GM19468 (cell line): ENCODE results near the gene PLA2G4D.

Experiments
- ATAC-seq: cut with Tn5 transposase; IDR thresholded peaks from one replicate; pipeline ENCODE4 v1.9.1; 2021; ENCODE audit warnings: mild to moderate bottlenecking, moderate library complexity, moderate number of reproducible peaks; ENCODE audit not compliant: unreplicated experiment; ENCODE audit errors: extremely low read depth

Gene PLA2G4D

DNA sequence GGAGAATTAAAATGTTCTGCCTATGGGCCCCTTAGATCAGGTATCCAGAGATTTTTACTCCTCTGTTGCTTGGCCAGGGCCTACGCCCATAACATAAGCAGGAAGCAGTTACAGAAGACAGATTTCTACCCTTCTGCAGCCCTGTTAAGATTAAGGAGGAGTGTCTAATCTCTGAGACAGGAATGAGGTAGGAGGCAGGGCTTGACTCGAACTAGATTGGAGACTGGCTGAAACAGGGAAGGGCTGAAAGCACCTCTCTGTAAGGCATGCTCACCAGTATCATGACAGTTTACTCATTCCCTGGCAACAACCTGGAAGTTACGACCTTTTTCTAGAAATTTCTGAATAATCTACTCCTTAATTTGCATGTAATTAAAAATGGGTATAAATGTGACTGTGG is 16.7 kb downstream of the PLA2G4D start:
- ATAC-seq: no peak

- ATAC-seq: no peak
These were observed 20.9 kb downstream of the PLA2G4D start for GRCh38 chr15:42073418-42073817.

GRCh38 chr15:42072141-42072685 is 22.1 kb downstream of the PLA2G4D start:
- ATAC-seq: no peak

DNA sequence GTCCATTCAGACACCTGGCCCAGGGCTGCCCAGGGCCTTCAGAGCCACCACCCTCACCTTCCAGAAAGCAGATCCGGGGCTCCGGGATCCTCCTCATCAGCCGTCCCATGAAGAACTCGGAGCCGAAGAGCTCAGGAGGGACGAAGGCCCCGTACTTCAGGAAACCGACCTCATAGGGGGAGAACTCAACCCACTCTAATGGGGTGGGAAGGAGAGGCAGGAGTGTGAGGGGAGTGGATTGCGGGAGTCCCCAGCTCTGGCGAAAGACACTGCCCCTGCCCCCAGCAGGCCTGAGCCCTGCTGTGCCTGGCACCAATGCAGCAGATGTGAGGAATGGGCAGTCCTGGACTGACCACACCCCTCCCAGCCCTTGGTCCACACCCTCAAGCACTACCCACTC is 22.6 kb downstream of the PLA2G4D start:
- no peak for ATAC-seq

DNA sequence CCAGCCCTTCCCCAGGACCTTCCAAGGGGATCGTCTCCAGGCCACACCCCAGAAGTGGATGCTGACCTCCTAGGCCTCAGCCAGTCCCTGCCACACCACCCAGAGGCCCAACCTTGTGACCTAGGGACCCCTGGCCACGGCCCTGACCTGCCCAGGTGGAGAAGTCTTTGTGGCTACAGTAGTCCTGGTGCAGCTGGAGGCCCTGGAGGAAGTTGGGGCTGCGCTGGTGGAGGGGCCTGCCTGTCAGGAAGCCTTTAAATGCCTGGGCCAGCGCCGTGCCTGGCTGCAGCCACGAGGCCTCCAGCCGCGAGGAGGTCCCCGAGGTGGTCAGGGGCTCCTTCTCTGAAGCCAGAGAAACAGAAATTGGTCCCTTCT is 23.4 kb downstream of the PLA2G4D start:
- ATAC-seq: no peak

DNA sequence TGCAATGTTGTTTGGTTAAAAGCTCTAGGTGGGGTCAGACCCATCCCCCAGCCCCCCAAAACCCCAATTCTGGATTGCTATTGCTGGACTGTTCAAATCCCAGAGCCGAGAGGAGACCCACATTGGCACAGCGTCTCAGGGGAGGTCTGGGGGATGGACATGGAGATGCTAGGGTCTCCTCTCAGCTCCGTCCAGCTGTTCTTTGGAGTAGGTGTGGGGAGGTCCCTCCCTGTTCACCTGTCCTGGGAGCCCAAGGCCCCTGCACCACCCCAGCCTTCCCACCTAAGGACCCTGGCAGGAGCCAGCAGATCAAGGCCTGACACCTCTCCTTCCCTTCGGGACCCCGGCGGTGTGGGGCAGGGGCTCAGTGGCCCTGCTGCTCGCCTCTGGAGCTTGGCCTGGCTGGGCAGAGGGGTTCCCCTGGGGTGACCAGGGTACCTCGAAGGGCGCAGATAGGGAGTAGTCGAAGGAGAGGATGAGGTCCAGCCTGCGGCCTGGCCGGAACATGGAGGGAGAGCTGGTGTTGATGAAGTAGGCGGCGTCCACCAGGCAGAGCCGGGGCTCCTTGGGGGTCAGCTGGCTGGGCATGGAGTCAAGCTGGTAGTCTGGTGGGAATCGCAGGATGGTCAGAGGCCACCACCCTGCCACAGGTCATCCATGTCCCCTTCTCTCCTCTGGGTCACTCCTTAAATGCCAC is 23.9 kb downstream of the PLA2G4D start:
- ATAC-seq: no peak

- ATAC-seq: no peak
These were observed 24.7 kb downstream of the PLA2G4D start for GRCh38 chr15:42069496-42070278.

- no peak for ATAC-seq
These were observed 25.3 kb downstream of the PLA2G4D start for GRCh38 chr15:42069025-42069424.

DNA sequence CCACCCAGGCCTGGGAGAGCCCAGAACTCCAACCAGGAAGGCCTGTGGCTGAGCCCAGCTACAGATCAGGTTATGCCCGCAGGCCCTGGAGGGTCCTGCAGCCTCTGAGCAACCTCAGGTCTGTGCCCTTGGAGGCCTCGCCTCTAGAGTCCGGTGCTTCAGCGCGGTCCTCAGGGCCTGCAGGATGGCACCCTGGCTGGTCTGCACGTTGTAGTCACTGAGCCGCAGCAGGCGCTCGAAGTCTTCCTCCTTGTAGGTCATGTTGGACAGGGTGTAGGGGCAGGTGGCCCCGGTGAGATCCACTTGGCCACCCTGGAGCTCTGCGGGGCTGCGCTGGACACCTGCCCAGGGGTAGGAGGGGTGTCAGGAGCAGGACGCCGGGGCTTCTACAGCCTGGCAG is 25.8 kb downstream of the PLA2G4D start:
- no peak for ATAC-seq

- ATAC-seq: no peak
These were observed 27.5 kb downstream of the PLA2G4D start for GRCh38 chr15:42066764-42067415.

GRCh38 chr15:42065468-42065867 is 28.9 kb downstream of the PLA2G4D start:
- no peak for ATAC-seq

- ATAC-seq: no peak
These were observed 29.3 kb downstream of the PLA2G4D start for GRCh38 chr15:42065033-42065432.

- no peak for ATAC-seq
These were observed 30.1 kb downstream of the PLA2G4D start for GRCh38 chr15:42064271-42064670.

DNA sequence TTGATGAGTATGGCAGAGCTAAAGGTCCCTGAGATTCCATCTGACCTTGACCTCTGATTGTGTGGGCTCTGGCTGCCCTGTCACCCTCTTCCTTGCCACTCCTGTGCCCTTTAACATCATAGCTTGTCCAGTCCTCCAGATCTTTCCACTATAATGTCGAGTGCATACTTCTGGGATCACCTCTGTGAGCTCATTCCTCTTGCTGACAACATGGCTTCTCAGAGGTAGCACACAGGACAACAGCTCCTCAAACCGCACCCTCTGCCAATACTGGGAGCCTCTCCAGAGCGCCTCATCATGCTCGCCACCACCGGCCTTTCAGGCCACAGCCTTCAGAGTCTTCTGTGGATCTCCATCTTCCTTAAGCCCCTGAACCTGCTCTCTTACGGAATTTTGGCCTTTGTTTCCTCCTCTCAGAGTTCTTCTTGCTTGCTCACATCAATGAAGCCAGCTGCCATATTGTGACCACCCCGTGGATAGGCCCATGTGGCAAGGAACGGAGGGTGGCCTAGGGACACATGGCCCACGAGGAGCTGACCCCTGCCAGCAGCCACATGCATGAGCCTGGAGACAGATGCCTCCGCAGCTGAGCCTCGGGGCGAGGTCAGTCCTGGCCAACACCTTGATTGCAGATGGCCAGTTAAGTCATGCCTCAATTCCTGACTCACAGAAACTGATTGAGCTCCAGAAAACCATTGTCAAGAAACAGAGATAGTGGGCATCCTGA is 31.1 kb downstream of the PLA2G4D start:
- ATAC-seq: no peak

- ATAC-seq: no peak
These were observed 32.0 kb downstream of the PLA2G4D start for GRCh38 chr15:42062284-42062806.

GRCh38 chr15:42060797-42061196 is 33.6 kb downstream of the PLA2G4D start:
- no peak for ATAC-seq

DNA sequence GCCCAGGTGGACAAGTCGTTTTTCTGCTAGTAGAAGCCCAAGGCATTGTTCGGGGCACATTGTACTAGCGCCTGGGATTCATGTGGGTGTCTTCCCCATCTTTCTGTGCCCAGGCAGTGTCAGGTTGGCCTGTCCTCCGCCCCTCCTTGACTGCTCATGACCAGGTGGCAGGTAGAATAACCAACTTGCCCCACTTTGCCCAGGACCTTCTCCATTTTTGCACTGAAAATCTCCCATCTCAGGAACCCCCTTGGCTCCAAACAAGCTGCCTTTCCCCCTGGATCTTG is 33.9 kb downstream of the PLA2G4D start:
- ATAC-seq: no peak

GRCh38 chr15:42059661-42060476 is 34.5 kb downstream of the PLA2G4D start:
- no peak for ATAC-seq

DNA sequence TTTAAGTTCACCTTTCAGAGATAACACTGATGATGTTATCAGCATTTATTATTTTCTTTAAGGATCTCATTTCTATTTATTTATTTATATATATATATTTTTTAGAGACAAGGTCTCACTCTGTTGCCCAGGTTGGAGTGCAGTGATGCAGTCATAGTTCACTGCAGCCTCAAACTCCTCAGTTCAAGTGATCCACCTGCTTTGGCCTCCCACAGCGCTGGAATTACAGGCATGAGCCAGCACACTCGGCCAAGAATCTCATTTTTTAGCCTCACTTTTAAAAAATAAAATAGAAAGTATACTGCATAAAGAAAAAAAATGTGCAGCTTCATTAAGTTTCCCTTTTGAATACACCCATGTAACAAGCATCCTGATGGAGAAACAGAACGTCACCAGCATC is 35.6 kb downstream of the PLA2G4D start:
- ATAC-seq: no peak
